Heart left ventricle (tissue), 16 donors: ENCODE measurements around the gene TENT5A. TPM values are rescaled to one million over a fixed set of nuclear protein-coding genes. Genes with fewer than 3 reads are reported as not detected.

Experiments used
- ATAC-seq, 4 donors: fragments of 200-7000 bp; cut with Tn5 transposase; one replicate each; pipeline ENCODE4 v1.9.1; 2020 to 2022; ENCODE audit warnings: moderate library complexity in 4 of 4, mild to moderate bottlenecking in 3 of 4, moderate number of reproducible peaks in 1 of 4
- DNase-seq, 5 donors: peaks; one replicate each; pipeline ENCODE4 v3.0.0-alpha.2; 2020
- H3K27ac ChIP-seq, 12 donors: fragments of 200-600 bp; sonication (generic) in 4 of 12; one replicate each; pipeline versions ENCODE4 v1.5.0 to v1.8.0; 2016 to 2022; ENCODE audit warnings: mild to moderate bottlenecking in 2 of 12
- H3K27me3 ChIP-seq, 9 donors: fragments of 200-600 bp; sonication (generic) in 2 of 9; one replicate each; pipeline versions ENCODE4 v1.5.1 to v1.8.0; 2016 to 2022; ENCODE audit warnings: mild to moderate bottlenecking in 3 of 9
- H3K36me3 ChIP-seq, 9 donors: fragments of 200-600 bp; sonication (generic) in 2 of 9; one replicate each; pipeline versions ENCODE4 v1.5.0 to v1.8.0; 2018 to 2022; ENCODE audit warnings: mild to moderate bottlenecking in 2 of 9
- H3K4me1 ChIP-seq, 12 donors: fragments of 200-600 bp; sonication (generic) in 4 of 12; one replicate each; pipeline versions ENCODE4 v1.5.0 to v1.8.0; 2016 to 2022; ENCODE audit warnings: mild to moderate bottlenecking in 3 of 12
- H3K4me3 ChIP-seq, 12 donors: fragments of 200-600 bp; sonication (generic) in 4 of 12; one replicate each; pipeline versions ENCODE4 v1.5.0 to v1.8.0; 2017 to 2022; ENCODE audit warnings: mild to moderate bottlenecking in 9 of 12, moderate library complexity in 4 of 12
- H3K9me3 ChIP-seq, 12 donors: fragments of 200-600 bp; sonication (generic) in 4 of 12; one replicate each; pipeline versions ENCODE4 v1.5.0 to v1.8.0; 2016 to 2022; ENCODE audit warnings: mild to moderate bottlenecking in 1 of 12
- CTCF ChIP-seq, 12 donors: fragments of 200-600 bp; sonication (generic) in 4 of 12; IDR thresholded peaks; one replicate each; pipeline versions ENCODE4 v1.5.0 to v1.8.0; 2018 to 2022; ENCODE audit warnings: antibody characterized with exemption in 12 of 12, mild to moderate bottlenecking in 5 of 12
- POLR2A ChIP-seq, 2 donors: fragments of 450-650 bp; IDR thresholded peaks; one replicate each; pipeline ENCODE4 v1.6.1; 2017; ENCODE audit warnings: antibody characterized with exemption in 2 of 2, mild to moderate bottlenecking in 2 of 2, moderate library complexity in 2 of 2
- WGBS, 4 donors: extraction: QIAGEN DNeasy Blood & Tissue Kit in 2 of 4; methylation state at CpG; one replicate each; pipeline versions ENCODE4 v1.1.5 to v1.1.7; 2013 to 2018; 5-methylcytosine and 5-hydroxymethylcytosine counted together
- intact Hi-C, 10 donors: fragments of 100-400 bp; cut with DNase I; formaldehyde crosslinking; loops; one replicate each; pipeline versions ENCODE4 v1.11.1 to v1.14.2; 2022
- polyA plus RNA-seq, 2 donors: library from polyadenylated mRNA; stranded (reverse); fragments of 200-250 nt; gene quantifications; one replicate each; pipeline ENCODE4 v1.2.3, GENCODE V29; 2013
- total RNA-seq, 9 donors: library from RNA; depleted of rRNA in 2 of 9; stranded (reverse); fragments of >200 nt in 2 of 9; fragmentation: NEBNext Ultra II Directional in 3 of 9; extraction: Animal tissue kit (Norgen Biotek cat#: 25700) in 3 of 9; gene quantifications; one replicate each; pipeline versions ENCODE4 v1.1.0 to v1.2.4, GENCODE V29; 2016 to 2023
- donor health status: ischemic (EF 13 %, LVEDD 7.1; RV severe dilation, severe dysfunction).
- donor health status: healthy with polysubstance abuse.
- donor health status: DM: no; HTN: yes; CAD: no.
- donor health status: DM: no; HTN: no; CAD: no.
- donor health status: ischemic (EF 25% LVEDD 6.9; RV normal size, moderate dysfunction).
- donor health status: ischemic (EF 25% LVEDD 5.7; RV mildly dilated, moderate dysfunction).
- donor health status: healthy.
- donor health status: DM: yes; HTN: yes; CAD: no.
- donor health status: ischemic (EF 35%, LVEDD 5.7; RV mildly dilated, moderate dysfunction).
- donor health status: nonischemic (EF 11% LVEDD 7.7; RV severe dilation, severe dysfunction).
- donor health status: DM: yes; HTN: yes; CAD: no.
- donor health status: PGD.
- donor health status: ischemic (EF 29% LVEDD 5.4; RV normal size, mild dysfunction).
- donor health status: nonischemic (EF 23%, LVEDD 6.1; RV moderate dilation, normal function).

Gene TENT5A
- total and polyA plus RNA-seq, 11 donors = 15.4 to 47.2 (median 40.2) TPM

GRCh38 chr6:81751388-81752083, 945 bp downstream of the TENT5A start:
- peaks cover 0 to 42% (median 18%) of the 10 kb centered on the region in 12 donors for H3K4me1 ChIP-seq
- intact Hi-C loops = loop anchor here (2.0 to 10.0 kb wide), 32 partner anchors 81 to 1617 kb away; no protein-coding TSS in a partner anchor

GRCh38 chr6:81750681-81751387, 1.6 kb downstream of the TENT5A start:
- H3K36me3 ChIP-seq = peaks cover 0 to 33% (median 15%) of the 10 kb centered on the region in 9 donors
- 18 to 33% (median 29%) methylated on average over 12 of the region's 12 CpGs for WGBS, 4 donors
- H3K4me1 ChIP-seq = peaks cover 0 to 48% (median 24%) of the 10 kb centered on the region in 12 donors
- ATAC-seq (no peak), DNase-seq (no peak)
- no peaks in the 10 kb centered on the region for H3K9me3 ChIP-seq
- intact Hi-C loops = loop anchor here (2.0 to 10.0 kb wide), 28 partner anchors 81 to 1616 kb away; no protein-coding TSS in a partner anchor
- peak overlapping the region; percentile 77 to 95 (median 86) for H3K4me3 ChIP-seq
- TF ChIP-seq POLR2A (IDR thresholded peaks at IDR 0.05) (no peak), CTCF (IDR thresholded peaks at IDR 0.05) (no peak)
- H3K27ac ChIP-seq = peak overlapping the region; percentile 93 to 99 (median 97)
- no peaks in the 10 kb centered on the region for H3K27me3 ChIP-seq

More at GRCh38 chr6:81751388-81752083, 945 bp downstream of the TENT5A start:
- TF ChIP-seq POLR2A (IDR thresholded peaks at IDR 0.05) (peak in 1 of 2 donors; percentile 3), CTCF (IDR thresholded peaks at IDR 0.05) (no peak)
- DNase-seq = peak; percentile 57 to 89 (median 74)
- peak overlapping the region; percentile 77 to 95 (median 86) for H3K4me3 ChIP-seq
- no peaks in the 10 kb centered on the region for H3K9me3 ChIP-seq
- H3K27ac ChIP-seq = peak overlapping the region; percentile 93 to 99 (median 97)
- WGBS, 4 donors = 5 to 11% (median 9%) methylated on average over 33 to 65 of the region's 65 CpGs
- ATAC-seq = peak in 2 of 4 donors; percentile 18 to 20
- H3K27me3 ChIP-seq = no peaks in the 10 kb centered on the region
- H3K36me3 ChIP-seq = peaks cover 0 to 26% (median 8%) of the 10 kb centered on the region in 9 donors

- H3K27ac ChIP-seq = peak overlapping the region; percentile 93 to 99 (median 97)
- H3K4me3 ChIP-seq = peak overlapping the region; percentile 77 to 95 (median 86)
- peaks cover 0 to 54% (median 30%) of the 10 kb centered on the region in 12 donors for H3K4me1 ChIP-seq
- TF ChIP-seq CTCF (IDR thresholded peaks at IDR 0.05) (no peak), POLR2A (IDR thresholded peaks at IDR 0.05) (no peak)
- 16 to 31% (median 28%) methylated on average over 5 of the region's 5 CpGs for WGBS, 4 donors
- H3K27me3 ChIP-seq = no peaks in the 10 kb centered on the region
- intact Hi-C loops = loop anchor here (2.0 to 10.0 kb wide), 28 partner anchors 82 to 1615 kb away; no protein-coding TSS in a partner anchor
- DNase-seq = no peak
- H3K36me3 ChIP-seq = peaks cover 0 to 40% (median 21%) of the 10 kb centered on the region in 9 donors
- no peak for ATAC-seq
- no peaks in the 10 kb centered on the region for H3K9me3 ChIP-seq
These were observed 2.3 kb downstream of the TENT5A start for GRCh38 chr6:81750200-81750599.
